GM19023 (cell line): Measurements from ENCODE around the gene TRIP6.

Source experiments
- ATAC-seq: cut with Tn5 transposase; IDR thresholded peaks from one replicate; pipeline ENCODE4 v1.9.1; 2021; ENCODE audit warnings: mild to moderate bottlenecking, moderate library complexity; ENCODE audit not compliant: unreplicated experiment

TRIP6 gene, protein sequence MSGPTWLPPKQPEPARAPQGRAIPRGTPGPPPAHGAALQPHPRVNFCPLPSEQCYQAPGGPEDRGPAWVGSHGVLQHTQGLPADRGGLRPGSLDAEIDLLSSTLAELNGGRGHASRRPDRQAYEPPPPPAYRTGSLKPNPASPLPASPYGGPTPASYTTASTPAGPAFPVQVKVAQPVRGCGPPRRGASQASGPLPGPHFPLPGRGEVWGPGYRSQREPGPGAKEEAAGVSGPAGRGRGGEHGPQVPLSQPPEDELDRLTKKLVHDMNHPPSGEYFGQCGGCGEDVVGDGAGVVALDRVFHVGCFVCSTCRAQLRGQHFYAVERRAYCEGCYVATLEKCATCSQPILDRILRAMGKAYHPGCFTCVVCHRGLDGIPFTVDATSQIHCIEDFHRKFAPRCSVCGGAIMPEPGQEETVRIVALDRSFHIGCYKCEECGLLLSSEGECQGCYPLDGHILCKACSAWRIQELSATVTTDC

DNA sequence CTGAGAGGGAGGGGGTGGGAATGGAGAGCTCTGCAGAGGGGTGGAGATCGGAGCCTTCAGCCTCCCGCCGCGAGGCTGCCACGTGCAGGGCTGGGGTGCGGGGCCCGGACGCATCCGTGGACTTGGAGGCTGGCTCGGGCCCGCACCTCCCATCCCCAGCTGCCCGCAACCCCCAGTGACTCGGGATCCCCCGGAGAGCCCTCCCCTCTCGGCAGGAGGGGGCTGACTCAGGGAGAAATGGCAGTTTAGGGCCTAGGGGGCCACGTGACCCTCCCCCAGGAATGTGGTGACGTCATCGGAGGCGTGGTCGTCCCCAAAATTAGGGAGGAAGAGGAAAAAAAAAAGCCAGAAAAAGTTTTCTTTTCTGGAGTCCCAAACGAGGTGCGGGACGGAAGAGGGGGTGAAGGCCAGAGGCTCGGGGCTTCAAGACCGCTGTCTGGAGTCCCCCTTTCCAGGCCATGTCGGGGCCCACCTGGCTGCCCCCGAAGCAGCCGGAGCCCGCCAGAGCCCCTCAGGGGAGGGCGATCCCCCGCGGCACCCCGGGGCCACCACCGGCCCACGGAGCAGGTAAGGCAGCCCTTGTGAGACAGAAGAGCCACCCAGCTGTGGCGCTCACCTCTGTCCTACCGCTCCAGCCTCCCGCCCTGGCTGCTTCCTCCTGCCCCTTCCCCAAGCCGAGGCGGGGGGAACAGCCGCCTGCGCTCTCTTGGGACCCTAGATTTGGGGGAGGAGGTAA is at the start of gene TRIP6:
Gene TRIP6, plus strand, starts transcription at position 348 of the 736 bp plus-strand sequence. Its CDS starts 111 bp downstream, at position 459.
- ATAC-seq = peak; percentile 37

DNA sequence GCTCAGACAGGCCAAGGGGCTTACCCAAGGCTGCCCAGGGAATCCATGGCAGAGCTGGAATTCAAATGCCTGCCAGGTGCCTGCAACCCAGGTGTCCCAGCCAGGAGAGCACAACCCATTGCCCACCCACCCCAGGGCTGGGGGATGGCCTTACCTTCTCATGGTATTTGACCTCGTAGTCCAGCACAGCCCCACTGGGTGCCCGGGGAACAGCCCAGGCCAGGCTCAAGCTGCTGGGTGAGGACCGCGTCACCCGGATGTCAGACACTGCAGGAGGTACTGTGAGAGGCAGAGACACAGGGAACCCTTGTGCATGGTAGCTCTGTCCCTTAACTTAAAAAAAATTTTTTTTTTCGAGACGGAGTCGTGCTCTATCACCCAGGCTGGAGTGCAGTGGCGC is 48.8 kb upstream of the TRIP6 start:
- ATAC-seq = no peak

DNA sequence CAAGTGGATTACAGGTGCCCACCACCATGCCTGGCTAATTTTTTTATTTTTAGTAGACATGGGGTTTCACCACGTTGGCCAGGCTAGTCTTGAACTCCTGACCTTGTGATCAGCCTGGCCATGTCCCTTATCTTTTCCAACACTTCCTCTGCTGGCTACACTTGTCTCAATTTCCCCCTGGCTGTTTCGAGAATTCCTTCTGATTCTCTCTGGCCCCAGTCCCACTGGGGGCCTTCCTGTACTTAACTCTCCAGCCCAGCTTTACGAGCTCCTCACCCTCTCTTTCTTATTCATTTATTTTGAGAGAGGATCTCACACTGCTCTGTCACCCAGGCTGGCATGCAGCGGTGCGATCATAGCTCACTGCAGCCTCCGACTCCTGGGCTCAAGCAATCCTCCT is 48.4 kb upstream of the TRIP6 start:
- ATAC-seq = no peak

DNA sequence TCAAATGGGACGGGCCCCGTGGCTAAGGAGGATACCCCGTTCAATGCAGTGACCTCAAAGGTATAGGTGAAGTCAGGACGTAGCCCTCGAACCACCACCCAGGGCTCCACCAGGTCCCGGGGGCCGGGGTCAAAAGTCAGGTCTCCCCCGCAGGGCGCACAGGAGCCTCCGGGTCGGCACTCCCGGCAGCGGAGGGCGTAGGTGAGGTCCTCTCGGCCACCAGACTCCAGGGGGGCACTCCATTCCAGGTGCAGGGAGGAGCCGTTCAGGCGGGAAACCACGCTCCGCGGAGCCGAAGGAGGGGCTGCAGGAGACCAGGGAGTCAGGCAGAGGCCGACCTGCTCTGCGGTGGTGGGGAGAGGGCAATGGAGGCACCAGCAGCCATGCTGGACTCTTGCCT is 47.6 kb upstream of the TRIP6 start:
- no peak for ATAC-seq

DNA sequence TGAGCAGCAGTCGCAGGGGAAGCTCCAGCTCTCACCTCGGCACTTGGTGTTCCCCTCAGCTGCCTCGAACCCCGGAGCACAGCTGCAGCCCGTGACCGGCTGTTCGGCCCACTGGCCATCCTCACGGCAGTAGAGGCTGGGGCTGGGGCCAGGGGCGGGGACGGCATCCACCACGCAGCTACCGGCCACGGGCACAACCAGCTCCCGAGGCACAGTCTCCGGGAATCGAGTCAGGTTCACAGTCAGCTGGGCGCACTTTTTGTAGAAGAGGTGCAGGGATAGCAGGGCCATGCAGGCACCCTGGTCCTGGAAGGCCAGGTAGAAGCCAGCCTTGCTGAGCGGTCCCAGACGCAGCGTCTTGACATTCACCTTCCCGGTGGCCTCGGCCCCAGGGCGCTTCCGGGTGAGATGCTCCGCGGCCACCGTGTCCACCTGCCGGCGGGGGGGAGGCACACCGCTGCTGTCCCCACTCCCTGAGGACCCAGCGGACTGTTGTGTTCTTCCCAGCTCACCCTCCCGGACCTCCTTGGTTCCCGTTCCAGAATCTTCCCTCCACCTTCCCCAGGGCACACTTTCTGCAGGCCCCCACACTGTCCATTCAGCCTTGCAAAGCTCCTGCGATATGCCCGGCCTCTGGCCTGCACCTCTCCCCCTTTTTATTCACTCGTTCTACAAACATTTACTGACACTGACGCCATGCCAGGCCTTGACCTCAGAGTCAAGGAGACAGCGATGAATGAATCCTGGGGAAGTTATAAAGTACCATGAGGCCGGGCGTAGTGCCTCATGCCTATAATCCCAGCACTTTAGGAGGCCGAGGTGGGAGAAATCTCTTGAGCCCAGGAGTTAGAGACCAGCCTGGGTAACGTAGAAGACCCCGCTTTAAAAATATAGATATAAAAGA is 44.7 kb upstream of the TRIP6 start:
- ATAC-seq = no peak

DNA sequence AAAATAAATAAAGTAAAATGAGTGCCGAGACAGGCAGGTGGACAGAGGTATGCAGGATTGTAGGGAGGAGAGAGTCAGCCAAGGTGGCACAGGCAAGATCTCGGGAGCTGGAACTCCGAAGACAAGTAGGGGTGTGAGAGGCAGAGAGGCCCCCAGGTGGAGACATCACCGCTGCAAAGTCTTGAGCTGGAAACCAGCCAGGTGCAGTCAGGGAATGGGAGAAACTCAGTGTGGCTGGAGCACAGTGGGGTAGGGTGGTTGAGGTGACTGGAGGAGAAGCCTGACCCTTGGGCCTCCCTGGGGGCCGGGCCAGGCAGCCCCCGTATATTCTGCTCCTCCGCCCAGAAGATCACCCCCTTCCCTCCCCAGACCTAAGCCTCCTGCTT is 44.1 kb upstream of the TRIP6 start:
- no peak for ATAC-seq

DNA sequence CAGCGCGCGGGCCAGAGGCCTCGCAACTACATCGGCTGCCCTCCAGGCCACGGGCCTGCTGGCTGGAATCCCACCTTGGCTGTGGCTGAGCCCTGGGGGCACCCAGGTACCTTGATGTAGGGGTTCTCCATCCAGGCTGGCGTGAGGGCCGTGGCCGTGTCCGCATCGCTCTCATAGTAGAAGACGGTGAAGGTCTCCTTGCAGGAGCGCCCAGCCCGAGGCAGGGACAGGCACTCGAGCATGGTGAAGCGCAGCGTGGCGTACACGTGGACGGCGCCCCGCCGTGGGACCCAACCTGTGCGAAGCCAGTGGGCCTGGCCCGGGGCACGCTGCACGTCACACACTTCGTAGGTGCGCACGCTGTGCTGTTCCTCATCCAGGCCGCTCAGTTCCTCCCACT is 43.7 kb upstream of the TRIP6 start:
- ATAC-seq = no peak

DNA sequence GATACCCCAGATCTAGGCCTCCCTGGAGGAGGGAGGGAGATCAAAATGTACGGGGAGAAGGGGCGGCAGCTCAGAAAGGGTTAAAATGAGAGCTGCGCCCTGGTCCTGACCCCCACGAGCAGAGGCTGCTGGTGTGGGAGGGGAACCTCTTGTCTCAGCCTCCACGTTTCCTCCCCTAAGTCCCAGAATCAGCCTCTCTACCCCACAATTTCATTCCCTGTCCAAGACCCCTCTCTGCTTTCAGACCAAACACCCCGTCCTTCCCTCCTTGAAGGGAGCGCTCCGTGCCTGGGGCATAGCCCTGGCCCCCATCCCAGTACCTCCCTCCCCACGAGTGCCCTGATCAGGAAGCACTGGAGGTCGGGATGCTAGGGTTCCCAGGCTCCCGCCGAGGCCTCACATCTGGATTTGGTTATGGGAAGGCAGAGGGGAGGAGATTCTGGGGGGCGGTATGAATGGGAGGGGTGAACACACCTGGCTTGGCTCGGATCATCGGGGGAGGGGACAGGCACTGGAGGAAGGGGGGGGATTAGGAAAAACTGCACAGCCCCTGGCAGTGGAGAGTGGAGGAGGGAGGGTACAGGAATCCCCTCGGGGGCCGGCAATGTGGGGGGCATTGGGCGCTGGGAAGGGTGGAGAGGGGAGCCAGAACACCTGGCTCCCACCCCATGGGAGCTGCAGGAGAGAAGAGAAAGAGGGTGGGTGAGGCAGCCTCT is 42.5 kb upstream of the TRIP6 start:
- no peak for ATAC-seq

DNA sequence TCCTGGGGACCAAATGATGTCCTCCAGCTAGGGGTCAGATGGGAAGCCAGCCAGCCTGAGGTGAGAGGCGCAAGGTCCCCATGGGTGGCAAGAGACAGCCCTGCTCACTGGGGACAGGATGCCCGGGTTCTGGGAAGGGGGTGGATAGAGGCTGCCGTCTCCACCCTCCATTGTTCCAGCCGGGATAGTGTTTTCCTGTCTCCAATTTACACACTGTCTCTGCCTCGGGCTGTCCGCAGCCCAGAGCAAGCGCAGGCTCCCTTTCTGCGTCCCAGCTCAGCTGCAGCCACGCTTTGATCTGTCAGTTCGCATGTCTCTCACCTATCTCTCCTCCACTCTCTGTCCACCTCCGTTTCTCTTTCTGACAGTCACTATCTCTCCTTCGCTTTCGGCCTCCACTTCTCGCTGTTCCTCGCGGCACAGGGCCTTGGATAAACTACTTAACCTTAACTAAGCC is 41.9 kb upstream of the TRIP6 start:
- no peak for ATAC-seq

DNA sequence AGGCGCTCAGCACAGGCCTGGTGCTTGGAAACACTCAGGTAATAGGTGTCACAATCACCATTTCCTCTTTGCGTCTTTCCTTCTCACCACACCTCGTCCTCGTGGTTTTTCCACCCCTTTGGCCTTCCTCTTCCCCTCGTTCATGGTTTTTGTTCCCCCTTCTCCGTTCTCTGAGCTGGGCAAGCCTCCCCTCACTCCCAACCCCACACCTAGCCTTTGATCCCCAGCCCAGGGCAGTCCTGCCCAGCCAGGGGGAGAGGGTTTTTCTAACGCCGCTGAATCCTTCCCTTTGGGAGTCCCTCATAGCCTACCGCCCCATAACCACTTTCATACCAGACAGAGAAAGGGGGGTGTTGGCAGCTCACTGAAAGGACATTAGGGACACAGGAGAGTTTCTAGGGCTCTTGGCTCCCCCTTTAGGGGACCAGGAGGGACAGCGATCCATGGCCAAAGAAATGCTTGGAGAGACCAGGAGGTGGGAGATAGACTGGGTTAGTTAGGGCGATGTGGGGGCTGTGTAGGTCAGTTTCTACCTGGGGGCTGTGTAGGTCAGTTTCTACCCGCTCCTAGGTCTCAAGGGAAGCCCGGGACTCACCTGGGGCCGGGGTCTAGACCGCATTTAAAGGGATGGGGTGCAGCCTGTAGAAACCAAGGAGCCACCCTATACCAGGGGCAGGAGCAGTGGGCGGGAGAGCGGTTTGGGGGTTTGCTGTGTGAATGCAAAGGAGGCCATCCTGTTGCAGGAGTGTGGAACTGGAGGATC is 41.3 kb upstream of the TRIP6 start:
- no peak for ATAC-seq

DNA sequence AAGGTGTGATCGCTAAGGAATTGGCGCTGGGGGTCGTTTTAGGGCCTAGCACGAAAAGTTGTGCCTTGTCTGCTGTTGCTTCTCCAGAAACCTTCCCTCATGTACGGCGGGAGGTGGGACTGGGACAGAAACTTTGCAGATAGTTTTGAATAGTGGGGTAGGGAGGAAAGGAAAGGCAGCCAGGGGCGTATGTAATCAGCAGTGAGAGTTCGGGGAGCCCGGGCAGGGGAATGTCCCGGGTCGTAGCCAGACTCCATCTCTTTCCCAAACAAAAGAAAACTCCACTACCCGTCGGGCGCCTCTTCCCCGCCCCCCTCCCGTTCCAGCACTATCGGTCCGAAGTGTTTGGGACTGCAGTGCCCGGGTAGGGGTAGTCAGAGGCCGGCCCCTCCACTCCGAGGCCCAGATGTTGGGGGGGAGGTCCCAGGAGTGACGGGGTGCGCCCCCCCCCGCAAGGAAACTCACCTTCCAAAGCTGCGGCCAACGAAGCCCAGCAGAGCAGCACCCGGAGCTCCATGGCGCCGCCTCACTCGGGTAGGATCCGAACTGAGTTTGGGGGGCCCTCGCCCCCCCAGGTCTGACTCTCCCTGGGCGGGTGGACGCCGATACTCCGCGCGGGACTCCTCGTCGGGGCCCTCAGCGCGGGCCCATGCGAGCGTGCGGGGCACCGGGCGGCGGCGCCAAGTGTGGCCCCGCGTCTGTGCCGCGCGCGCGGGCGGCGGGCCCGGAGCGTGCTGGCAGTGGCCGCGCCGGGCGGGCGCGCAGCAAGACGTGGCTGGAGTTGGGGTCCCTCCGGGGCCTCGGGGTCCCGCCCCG is 40.5 kb upstream of the TRIP6 start:
- no peak for ATAC-seq

DNA sequence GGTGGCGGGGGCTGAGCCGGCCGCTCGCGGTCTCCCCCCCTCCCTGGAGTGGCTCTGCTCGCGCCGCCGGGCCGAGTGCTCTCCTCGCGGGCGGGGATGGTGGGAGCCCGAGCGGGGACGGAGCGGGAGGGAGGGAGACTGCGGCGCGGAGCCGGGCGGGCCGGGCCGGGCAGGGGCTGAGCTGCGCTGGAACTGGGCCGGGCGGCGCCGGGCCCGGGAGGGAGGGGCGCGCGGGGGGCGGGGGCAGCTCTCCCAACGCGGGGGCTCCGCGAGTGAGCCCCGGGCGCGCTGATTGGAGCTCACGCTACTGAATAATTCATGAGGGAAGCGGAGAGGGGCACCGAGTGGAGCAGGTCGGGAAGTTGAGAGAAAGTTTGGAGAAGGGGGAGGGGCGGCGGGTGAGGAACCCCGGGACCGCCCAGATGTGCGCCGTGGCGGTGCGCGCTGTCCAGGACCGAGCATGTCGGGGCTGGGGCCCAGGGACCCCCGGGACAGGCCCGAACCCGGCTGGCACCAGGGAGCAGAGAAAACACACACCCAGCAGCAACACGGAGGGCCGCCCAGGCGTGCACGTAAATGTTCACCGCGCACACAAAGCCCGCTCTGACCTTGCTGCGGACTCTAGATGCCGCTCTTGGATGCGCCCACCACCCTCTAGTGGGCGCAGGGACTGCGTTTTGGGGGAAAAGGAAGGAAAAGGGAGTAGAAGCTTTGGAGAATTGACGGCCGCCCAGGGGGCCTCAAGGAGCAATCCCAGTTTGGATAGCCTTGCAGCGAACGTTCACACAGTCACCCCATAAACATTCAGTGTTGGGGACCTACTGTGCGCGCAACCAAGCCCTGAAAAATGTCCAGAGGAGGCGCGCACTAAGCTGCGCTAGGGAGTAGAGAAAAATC is 39.6 kb upstream of the TRIP6 start, which contains the start of gene EPHB4:
Gene EPHB4, minus strand, starts transcription at position 194 of the 897 bp plus-strand sequence. CDS start 493 bp downstream, outside the sequence.
- ATAC-seq = no peak

DNA sequence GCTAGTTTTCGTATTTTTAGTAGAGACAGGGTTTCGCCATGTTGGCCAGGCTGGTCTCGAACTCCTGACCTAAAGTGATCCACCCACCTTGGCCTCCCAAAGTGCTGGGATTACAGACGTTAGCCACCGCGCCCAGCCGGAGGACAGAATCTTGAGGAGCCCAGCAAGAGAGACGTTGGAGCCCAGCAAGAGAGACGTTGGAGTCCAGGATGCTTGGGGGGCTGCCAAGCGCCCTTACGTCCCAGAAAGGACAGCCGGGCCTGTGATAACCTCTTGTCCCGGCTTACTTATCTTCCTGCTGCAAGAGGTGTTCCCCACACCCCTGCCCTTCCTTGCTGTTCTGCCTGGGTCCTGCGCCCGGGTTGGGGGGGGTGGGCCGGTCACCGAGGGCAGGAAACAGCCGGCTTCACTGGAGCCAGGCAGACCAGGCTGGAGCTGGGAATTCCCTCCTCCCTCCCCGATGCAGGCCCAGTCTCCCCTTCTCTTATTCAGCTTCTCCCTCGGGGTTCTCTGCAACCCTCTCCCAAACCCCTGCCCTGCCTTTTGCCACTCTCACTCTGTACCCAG is 38.0 kb upstream of the TRIP6 start:
- ATAC-seq = no peak

DNA sequence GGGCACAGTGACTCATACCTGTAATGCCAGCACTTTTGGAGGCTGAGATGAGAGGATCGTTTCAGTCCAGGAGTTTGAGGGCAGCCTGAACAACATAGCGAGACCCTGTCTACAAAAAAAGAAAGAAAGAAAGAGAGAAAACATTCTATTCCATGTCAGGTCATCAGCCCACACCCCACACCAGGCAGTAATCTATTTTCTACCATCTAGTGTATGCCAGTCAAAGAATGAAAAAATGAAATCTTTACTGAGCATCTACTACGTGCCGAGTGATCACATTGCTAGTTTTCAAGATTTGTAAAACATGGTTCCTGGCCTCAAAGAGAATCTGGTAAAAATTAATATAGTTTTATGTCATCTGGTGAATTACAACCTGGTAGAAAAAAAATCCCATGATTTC is 36.8 kb upstream of the TRIP6 start:
- no peak for ATAC-seq

DNA sequence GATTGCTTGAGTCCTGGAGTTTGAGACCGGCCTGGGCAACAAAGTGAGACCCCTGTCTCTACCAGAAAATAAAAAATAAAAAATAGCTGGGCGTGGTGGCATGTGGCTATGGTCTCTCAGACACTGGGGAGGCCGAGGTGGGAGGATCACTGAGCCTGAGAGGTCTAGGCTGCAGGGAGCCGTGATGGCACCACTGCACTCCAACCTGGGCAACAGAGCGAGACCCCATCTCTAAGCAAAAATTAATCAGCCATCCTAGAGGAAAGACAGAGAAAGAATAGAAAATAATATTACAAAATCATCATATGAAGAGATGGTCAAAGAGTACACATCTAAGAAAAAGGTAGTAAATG is 34.9 kb upstream of the TRIP6 start:
- ATAC-seq = no peak

DNA sequence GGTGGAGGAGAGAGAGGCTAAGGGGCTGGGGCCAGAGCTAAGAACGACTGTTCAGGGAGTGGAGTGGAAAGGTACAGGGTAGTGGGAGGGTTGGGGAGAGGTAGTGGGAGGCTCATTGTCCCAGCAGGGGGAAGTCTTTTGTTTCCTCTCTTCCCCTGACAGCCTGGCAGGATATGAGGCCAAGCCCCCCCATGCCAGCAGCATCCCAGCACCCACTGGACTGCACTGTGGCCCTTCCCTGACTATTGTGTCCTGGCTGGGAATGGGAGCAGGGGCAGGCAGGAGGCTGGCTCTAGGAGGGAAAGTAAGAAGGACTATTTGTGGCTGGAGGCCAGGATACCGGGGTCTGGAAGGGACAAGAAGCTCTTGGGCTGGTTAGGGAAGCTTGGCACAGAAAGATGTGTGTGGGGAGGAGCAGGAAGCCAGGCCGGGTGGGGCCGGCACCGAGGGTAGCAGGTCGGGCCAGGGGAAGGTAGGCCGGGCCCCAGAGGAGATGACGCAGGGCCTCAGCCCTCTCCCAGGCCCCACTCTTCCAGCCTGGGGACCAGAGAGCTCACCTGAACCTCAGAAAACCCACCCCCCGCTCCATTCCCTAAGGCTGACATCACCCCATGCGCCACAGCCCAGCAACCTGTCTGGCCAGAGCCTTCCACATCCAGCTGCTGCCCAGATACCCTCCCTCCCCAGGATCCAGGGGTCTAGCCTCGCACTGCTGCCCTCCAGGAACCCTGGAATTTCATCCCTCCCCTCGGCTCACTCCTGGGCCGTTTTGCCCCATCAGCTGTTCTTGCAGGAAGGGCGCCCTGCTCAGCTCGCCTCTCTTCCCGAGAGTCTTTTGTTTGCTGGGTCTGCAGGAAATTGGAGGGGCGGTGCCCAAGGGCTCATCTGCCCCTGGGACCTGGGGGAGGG is 31.0 kb upstream of the TRIP6 start:
- ATAC-seq = no peak

DNA sequence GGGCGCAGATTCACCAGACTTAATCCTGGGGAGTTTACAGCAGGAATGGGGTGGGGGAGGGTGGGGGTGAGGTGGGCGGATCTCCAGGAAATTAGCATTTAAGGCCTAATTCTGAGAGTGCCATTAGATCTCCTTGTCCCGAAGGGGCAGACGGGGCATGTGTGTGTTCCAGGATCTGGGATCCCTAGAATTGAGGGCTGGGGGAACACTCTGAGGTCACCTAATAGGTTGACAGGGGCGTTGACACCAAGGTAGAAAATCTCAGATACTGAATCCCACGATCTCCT is 30.4 kb upstream of the TRIP6 start:
- ATAC-seq = no peak
